GM18498 (cell line): ENCODE measurements around the gene IGF1.
A peak's percentile ranks its signal among the peaks of the same experiment; 100 is the strongest.

Experiments used
- ATAC-seq: cut with Tn5 transposase; IDR thresholded peaks from one replicate; pipeline ENCODE4 v1.9.1; 2021; ENCODE audit warnings: mild to moderate bottlenecking, moderate library complexity; ENCODE audit not compliant: unreplicated experiment

IGF1 gene

DNA sequence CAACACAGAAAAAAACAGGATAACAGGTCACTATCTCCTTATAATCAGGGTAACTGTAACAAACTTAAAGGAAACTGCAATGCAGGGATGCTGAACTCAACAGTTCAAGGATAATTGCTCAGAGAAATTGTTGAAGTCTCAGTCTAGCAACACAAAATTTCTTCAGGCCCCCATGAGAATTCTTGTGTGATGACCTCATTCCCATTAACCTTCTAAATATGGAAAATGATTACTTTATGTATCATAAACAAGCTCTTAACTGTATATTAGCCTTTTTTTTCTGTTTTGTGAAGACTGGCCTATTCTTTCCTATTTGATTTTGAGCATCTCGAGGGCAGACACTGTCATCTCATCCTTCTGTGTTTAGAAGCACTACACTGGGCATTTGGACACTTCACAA lies 47.1 kb downstream of the IGF1 start:
- no peak for ATAC-seq

DNA sequence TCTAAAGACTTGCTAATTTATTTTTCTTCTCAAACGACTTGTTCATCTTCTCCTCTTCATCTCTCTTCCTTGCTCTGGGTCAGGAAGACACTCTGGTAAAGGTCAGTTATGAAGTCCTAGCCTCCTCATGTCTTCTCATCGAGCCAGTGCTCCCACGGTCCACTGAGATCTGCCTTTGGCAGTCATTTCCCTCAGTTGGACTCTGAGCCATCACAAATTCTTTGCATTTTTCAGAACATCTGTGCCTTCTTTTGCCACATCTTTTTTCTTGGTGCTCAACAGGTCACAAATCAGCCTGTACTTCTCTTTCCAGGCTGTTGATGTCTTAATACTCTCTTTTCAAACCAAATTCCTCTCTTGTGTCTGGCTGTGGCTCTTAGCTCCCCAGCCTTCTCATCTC lies 49.7 kb downstream of the IGF1 start:
- no peak for ATAC-seq

DNA sequence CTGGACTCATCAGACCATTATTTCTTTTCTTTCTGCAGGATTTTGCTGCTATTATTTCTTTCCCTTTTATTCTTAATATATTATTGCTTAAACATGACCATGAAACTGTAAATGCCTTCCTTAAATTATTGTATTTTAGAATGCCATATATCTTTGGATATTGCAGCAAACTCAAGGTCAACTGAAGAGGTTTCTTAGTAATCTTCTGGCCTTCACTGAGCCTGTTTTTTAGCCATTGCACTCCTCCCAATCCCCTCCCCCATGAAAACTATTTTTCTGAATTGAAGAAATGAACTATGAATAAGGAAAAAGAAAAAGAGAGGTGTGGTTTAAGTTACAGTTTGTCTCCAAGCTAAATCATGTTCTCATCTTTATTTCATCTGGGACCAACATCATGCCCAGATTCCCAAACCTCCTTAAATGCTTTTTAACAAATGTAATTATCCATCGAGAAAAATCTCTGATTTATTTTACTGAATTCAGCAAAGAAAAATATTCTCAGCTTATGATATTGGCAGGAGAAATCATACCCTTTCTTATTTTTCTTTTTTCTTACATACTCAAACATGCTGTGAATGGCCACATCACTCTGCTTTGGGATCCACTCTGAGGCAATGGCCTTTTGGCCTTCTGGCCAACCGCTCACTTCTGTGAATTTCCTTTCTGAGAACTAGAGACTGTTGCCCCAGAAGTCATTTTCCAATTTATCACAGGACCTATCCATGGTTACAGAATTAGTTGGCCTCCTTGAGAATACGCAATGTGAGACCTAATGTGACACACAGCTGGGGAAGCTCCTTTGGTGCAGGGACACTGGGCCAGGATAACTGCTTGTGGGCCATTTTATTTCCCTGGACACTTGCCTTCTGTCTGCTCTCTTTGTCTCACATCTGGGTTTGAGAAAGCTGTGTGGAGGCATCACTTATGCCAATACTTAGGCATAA lies 50.9 kb downstream of the IGF1 start:
- ATAC-seq, result no peak

DNA sequence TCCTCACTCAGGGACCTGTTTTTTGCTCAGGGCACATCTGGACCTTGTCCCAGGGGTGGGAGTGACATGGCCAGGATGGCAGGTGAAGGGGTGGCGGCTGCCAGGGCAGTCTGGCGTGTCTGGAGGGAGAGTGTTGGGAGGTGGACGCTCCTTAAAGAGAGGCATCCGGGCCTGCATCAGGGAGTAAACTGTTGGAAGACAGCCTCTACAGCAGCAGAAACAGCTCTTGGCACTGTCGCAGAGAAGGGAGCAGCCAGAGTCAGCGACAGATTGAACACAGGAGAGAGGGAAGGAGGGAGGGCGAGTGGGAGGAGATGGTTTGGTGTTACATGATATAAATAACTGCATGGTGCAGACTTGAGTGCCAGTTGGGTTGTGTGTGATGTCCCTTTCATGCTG lies 52.8 kb downstream of the IGF1 start:
- ATAC-seq, result no peak

DNA sequence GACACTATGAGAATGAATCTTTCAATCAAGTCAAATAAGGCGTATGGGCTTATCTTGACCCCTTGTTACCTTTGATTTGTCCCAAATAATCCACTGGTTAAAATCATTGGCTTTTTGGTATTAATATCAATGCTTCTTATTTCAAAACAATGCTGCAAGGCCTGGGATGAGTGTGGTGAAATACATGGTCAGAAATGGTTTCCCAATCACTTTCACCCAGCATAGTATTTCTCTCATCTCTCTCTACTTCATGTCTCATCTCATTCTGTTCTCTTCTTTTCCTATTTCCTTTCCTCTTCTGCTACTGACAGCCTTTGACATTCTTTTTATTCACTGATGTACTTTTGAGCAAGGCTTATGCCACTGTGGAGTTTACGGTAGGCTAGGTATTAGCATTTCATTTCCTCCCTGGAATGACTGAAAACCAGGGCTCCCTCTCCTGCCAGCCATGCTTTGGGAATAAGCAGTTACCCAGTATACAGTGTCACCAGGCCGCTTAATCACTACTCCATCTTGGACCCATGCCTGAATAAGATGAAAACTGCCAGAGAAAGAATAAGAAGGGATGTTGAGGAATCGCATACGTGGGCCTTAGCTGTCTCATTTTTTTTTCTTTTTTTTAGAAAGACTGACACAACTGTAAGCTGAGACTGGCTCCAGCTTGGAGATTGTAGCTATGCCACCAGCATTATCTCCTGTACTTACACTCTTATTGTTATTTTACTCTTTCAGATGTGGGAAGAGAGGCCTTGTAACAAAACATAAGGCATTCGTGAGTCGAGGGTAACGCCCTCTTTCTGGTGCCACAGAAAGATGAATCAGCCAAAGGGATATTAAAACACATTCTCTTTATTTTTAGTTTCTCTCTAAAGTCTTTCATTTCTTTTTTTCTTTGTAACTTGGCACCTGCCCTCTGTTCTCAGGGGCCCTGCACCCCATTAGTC lies 53.5 kb downstream of the IGF1 start:
- ATAC-seq, result no peak

DNA sequence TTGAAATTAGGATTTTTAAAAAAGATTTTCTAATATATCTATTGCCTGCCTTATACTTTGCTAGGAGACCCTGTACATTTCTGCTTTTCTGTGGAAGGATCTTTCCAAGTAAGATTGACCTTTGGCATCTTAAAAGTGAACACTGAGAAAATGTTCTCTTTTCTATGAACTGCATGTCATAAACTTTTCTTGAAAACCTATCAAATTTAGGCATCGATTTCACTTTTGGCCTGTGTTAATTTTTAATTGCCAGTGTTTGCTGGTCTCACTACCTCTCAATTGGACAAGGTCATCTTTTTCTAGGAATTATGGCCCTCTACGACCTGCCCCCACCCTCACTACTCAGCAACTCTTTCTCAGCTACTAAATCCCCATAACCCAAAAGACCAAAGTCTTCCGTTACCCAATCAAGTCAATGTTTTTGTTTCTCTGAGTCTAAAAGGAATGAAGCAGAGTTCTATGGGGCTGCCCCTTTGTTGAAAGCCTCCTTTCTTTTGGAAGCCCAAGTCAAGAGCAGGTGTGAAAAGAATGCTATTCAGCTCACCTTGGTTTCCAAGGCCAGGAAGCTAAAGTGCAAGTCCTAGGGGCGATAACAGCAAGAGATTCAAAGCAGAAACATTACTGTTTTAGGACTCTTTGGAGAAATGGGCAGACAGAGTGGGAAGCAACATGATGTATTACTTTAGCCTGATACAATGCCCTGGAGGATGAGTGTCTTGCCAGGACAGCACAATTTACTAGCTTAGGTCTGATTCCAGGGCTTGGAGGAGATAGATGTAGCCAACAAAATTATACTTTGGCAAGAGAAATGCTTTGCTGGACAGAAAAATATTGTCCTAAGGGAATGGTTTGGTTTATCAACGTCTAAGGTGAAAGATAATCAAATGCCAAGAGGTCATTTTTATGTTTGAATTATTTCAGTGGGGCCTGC lies 55.0 kb downstream of the IGF1 start:
- no peak for ATAC-seq

DNA sequence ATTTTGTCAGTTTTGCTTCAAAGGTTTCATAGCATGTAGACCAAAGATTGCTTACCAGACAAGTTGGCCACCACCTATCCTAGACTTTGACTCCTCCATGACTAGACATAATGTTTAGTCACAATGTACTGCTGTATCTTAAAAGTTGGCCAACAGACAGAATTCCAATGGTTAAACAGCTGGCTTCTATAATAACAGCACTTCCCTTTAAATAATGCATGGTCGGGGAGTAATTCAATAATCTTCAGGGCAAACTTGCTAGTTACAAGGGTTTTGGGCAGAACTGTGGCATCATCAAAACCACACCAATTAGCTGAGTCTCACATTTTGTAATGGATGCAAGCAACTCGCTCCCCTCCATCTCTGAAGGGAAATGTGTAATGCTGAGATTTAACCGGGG lies 56.9 kb downstream of the IGF1 start:
- no peak for ATAC-seq

DNA sequence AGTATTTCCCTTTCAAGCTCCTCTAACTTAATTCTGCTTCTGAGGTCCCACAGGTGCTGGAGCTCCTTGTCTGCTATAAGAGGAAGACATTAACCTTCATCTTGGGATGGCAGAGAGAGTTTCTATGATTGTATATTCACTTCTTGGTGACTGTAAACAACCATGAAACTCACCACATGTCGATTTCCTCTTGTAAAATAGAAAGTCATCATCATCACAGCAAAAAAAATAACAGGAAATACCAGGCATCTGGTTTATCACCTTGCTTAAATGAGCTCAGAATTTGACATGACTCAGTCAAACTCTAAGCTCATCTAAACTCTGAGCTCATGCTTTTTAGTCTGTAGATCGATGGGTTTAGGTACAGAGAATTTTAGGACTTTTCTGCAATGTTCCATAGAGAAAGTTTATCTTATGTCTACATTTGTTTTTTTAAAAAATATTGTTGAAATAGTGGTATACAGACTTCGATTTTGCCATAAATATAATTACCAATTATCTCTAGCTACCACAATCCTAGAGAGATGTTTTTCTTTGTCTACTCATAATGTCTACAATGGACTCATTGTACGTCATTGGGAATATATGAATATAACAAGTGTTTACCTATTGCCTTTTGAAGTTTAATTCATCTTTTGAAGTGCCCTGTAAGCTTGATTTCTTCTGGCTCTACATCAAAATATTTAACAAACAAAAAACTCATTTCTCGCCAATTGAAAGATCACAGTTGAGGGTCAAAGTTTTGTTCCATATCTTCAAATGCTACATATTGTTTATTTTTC lies 58.4 kb downstream of the IGF1 start:
- ATAC-seq, result no peak

DNA sequence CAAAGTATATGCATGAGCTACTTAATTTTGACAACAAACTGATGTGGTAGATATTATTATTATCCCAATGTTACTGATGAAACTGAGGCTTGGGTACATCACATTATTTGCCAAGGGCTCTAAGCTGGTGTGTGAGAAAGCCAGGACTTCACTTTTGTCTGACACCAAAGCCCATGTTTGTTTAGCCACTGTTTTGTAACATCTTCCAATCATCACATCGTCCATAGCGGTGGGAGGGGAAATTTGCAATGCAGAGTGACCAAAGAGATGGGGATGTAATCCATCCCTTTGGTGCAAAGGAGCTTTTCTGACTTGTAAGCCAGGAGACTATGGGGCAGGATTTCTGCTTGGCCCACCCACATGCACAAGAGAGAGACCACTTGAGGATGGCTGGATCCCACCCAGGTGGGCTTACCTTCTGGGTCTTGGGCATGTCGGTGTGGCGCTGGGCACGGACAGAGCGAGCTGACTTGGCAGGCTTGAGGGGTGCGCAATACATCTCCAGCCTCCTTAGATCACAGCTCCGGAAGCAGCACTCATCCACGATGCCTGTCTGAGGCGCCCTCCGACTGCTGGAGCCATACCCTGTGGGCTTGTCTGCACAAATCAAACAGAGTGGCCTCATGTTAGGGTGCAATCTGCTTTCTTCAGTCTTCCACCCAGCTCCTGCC lies 61.1 kb downstream of the IGF1 start:
- no peak for ATAC-seq

DNA sequence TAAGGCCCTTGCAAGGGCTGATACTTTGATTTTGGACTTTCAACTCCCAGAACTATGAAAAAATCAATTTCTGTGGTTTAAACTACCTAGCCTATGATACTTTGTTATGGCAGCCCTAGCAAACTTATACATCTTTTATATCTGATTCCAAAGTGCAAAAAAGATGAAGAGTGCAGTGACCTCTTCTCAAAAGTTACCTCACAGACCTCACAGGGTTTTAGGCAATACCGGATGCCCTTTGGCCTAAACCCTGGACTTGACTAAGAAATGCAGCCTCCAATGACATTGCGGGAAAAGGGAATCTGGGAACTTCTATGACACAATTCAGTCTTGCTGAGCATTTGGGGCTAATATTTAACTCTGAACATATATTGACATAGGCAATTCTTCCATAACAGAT lies 63.3 kb downstream of the IGF1 start:
- no peak for ATAC-seq

DNA sequence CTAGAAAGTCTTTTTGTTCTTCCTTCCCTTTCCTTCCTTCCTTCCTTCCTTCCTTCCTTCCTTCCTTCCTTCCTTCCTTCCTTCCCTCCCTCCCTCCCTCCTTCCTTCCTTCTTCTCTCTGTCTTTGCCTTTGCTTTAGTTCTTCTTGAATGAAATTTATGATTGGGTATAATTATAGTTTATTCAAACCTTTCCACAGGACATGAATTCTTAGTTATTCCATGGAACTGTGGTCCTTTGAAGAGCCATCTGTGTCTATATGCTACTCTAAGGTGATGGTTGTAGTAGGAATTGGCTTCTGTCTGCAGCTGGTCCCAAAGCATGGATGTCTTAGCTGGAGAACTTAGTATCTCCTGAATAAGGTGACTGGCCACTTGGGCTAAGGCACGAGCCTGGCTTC lies 64.8 kb downstream of the IGF1 start:
- no peak for ATAC-seq

DNA sequence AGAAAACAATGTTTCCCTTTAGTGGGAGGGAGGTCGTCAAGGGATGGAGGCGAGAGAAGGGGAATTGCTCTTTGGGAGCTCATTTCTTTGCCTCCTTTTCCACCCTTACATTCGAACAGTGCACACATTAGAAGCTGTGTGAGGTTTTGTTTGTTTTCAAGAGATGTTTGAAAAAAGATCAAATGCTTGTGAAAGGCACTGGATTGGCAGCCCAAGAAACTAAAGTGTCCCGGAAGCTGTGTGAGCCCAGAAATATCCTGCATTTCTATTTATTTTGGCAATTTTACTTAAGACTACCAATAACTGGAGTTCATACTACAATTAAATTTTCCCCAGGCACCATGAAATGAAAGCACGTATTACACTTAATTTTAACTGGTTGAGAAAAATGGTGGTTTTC lies 67.0 kb downstream of the IGF1 start:
- ATAC-seq, result no peak

DNA sequence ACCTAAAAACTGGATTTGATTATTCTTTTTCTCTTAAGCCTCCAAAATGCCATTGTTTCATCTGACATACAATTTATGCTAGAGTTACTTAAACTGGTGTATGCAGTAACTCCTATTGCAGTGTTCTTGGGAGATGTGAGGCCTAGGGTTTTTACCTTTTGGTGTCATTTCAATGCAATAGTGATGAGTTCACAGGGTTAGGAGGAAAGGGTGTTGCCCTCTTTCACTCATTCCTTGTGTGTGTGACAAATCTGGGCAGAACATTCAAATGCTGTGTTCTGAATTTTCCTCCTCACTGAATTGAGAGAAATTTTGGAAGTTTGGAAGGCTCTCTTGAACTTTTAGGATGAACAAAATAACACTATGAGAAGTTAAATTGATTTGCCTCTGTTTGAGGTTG lies 69.9 kb downstream of the IGF1 start:
- no peak for ATAC-seq

DNA sequence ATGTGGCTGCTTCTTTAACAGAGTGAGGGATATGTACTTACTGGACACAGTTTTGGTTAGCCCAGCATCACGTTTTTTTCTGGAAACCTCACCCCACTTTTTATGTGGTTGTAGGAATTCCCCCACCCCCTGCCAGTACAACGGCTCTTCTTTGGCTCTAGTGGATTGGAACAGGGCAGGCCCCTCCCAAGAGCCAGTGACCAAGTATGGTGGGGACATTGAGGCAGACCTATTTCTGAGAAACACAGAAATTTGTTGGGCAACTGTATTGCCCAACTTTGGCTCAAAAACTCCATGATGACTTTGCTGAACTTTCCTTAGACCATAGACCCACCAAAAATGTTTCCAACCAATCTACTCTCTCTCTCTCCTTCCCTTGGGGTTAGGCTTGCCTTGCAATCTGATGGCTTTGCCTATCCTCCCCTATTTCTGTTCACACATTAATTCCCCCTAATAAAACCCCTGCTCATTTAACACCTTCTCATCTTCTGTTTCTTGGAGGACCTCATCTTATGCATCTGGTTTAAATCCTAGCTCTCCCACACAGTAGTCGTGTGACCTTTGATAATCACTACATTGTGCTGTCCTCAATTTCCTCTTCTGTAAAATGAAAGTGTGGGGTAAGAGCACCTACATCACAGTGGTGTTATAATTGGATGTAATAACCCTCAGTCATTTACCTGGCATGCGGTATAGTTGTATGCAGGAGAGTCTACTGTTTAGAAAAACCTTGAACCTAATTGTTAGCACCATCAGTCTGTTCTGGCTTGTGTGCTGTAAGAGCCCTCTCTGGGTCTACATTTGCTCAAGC lies 71.7 kb downstream of the IGF1 start:
- no peak for ATAC-seq

DNA sequence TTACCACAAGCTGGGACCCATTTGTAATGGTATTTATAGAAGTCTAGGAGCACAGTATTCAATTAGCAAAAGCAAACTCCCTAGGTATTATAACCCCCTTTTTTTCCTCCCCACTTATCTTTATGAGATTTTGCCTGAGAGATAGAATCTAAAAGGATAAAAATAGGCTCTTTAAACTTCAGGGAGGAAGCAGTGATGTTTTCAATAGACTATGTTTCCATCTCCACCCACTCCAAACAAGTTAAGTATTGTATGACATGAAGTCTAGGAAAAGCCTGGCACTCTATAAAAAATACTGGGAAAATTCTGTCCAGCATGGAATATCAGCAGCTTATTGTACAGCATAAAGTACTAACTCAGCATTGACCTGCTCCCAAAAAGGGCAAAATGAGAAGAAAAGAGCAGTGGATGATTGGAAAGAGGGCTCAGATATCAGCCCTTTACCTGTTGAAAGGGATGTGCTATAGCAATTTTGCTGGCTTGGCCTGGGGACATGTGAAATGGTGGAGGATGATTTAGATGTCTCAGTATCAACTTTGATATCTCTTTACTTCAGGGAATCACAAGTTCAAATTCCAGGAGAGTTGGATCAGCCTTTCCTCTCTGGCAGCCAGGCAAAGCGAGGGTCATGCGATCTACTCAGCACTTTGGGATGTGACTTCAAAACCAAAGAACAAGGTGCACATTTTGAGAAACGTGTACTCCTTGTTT lies 72.4 kb downstream of the IGF1 start:
- ATAC-seq, result no peak

DNA sequence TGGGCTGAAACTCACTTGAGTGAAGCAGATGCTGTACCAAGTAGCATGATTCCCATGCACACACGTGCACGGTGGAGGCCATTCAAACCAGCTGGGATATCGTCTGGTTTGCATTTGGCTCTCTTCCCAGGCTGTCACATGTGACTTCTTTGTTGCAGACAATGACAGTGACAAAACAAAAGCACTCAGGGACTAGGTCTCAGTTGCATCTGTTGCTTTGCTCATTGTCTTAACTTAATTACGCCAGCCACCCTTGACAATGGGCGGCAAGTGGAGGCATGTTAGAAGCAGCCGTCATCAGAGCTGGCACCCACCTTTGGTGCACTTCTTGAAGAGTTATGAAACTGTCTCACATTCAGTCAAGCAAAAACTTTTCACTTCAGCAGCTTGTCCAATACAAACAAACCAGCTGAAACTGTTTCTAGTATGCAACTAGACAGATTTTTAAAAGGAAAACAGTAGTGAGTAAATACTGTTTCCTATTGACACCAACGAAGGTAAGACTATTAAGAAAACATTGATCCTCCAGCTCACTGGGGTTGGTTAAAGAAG lies 74.3 kb downstream of the IGF1 start:
- peak; percentile 95 for ATAC-seq

DNA sequence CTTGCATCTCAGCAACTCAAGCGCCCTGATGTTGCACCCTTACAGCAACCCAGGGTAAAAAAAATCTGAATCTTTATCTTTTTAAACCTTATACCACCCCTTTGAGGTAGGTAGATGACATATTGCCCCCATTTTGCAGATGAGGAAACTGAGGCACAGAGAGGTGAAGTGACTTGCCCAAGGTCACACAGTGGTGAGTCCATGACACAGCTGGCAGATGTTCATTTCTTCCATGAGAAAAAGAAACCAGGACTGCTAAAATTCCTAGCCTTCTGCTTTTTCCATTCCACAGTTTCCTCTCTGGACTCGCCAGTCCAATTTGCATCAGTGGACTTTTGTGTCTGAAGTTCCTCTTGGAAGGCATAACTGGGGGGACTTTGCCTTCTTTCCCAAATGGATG lies 79.3 kb downstream of the IGF1 start:
- no peak for ATAC-seq

DNA sequence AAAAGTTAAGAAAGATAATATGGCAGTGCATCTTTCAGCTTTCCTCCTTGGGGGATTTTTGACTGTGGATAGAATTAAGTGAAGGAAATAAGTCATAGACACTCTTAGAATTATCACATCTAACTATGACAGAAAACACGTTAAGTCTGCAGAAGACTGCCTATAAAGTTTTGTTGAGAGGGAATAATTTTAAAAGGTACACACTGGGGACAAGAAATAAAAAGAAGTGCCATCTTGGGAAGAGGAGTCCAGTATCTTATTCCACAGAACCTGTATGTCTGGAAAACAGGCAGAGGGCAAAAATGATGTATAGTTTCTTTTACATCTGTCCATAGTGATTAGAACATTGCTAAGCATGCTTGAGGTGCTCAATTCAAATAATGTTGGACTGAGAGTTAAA lies 80.7 kb downstream of the IGF1 start:
- ATAC-seq, result no peak
